Fibroblast of pulmonary artery (primary cell): ENCODE data around the gene ERICH6.
A peak's percentile ranks its signal among the peaks of the same experiment; 100 is the strongest.

Source experiments
- DNase-seq: peaks from one replicate; pipeline ENCODE4 v3.0.0-alpha.2; 2010; ENCODE audit warnings: low read depth
- H3K4me3 ChIP-seq: replicated peaks from 2 replicates; pipeline ENCODE4 v1.5.1; 2011; ENCODE audit warnings: low read depth, mild to moderate bottlenecking, control low read depth, low read length, moderate library complexity
- TF ChIP-seq, protein P1 (sequence below): IDR thresholded peaks from 2 replicates; pipeline ENCODE4 v1.5.1; 2011; ENCODE audit warnings: mild to moderate bottlenecking, control low read depth, low read length, inconsistent platforms; ENCODE audit errors: missing control alignments

The ERICH6 gene

GRCh38 chr3:150703299-150703755 is 393 bp downstream of the ERICH6 start:
- H3K4me3 ChIP-seq = peak overlapping the region; percentile 83
- TF ChIP-seq, protein P1, sequence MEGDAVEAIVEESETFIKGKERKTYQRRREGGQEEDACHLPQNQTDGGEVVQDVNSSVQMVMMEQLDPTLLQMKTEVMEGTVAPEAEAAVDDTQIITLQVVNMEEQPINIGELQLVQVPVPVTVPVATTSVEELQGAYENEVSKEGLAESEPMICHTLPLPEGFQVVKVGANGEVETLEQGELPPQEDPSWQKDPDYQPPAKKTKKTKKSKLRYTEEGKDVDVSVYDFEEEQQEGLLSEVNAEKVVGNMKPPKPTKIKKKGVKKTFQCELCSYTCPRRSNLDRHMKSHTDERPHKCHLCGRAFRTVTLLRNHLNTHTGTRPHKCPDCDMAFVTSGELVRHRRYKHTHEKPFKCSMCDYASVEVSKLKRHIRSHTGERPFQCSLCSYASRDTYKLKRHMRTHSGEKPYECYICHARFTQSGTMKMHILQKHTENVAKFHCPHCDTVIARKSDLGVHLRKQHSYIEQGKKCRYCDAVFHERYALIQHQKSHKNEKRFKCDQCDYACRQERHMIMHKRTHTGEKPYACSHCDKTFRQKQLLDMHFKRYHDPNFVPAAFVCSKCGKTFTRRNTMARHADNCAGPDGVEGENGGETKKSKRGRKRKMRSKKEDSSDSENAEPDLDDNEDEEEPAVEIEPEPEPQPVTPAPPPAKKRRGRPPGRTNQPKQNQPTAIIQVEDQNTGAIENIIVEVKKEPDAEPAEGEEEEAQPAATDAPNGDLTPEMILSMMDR = no peak
- DNase-seq = peak; percentile 14

GRCh38 chr3:150699068-150699639 is 4.6 kb downstream of the ERICH6 start:
- DNase-seq = peak; percentile 66
- no peak overlapping the region for H3K4me3 ChIP-seq
- TF ChIP-seq, protein P1 = no peak

GRCh38 chr3:150697646-150698045 is 6.1 kb downstream of the ERICH6 start:
- TF ChIP-seq, protein P1 = no peak
- no peak for DNase-seq

DNA sequence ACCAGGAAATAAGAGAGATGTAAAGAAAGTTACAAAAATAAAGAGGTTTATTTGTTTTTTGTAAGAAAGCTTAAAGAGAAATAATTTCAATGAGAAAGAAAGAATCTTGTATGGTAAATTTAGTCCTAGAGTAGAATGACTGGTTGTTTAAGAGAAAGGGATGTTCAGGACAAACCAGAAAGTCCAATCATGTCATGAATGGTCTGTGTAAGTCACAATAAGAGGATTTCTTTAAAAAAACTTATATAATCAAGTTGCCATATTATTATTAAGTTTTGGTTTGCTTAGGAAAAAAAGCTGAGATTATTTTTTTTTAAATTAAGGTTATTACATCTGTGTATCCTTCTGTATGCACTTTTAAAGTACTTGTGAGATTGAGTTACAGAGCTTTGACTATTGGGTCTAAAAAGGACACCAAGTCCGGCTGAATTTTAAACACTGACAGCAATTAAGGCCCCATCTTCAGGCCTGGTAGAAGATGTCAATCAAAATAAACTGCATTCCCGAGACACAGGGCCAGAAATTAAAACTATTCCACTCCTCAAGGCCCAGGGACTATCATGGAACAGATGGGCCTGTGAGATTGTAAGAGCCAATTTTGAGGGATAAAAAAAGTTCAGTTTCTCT is 12.2 kb downstream of the ERICH6 start:
- no peak overlapping the region for H3K4me3 ChIP-seq
- TF ChIP-seq, protein P1 = no peak
- DNase-seq = no peak

More at GRCh38 chr3:150697646-150698045, 6.1 kb downstream of the ERICH6 start:
- H3K4me3 ChIP-seq = no peak overlapping the region

GRCh38 chr3:150687613-150688012 is 16.1 kb downstream of the ERICH6 start:
- no peak for DNase-seq
- no peak overlapping the region for H3K4me3 ChIP-seq
- TF ChIP-seq, protein P1 = no peak

GRCh38 chr3:150682824-150683223 is 20.9 kb downstream of the ERICH6 start:
- H3K4me3 ChIP-seq = no peak overlapping the region
- no peak for DNase-seq
- TF ChIP-seq, protein P1 = no peak

DNA sequence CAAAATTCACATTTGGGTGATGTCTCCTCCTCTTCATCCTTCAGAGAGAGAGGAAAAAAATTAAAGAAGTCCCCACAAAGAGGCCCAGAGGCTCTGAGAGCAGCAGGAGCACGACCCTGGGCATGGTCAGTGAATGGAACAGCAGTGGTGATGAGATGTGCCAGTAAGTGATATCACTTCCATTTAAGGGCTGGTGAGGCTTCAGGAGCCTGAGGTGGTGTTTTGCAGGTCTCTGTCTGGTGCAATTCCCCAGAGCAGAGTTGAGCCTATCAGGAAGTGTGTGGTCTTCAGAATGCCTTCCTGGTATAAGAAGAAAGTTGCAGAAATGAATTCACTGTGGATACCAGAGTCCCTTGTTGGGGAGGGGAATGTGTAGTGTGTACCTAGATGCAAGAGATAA is 21.4 kb downstream of the ERICH6 start:
- no peak for DNase-seq
- no peak overlapping the region for H3K4me3 ChIP-seq
- TF ChIP-seq, protein P1 = no peak
